Activated CD8-positive, alpha-beta T cell treated with anti-CD3 and anti-CD28 coated beads for 36 hours (primary cell): ENCODE measurements around the gene TMEM88. TPM values are rescaled to one million over a fixed set of nuclear protein-coding genes. Genes with fewer than 3 reads are reported as not detected.

Experiments
- ATAC-seq: fragments of 200-7000 bp; cut with Tn5 transposase; one replicate; pipeline ENCODE4 v1.10.0; 2021; ENCODE audit warnings: mild to moderate bottlenecking, moderate library complexity
- CTCF ChIA-PET: fragments of 350-600 bp; sonication (Branson Sonifier 250); formaldehyde crosslinking; loops from one replicate; lab custom pipeline; 2021; ENCODE audit warnings: antibody characterized with exemption; lab: Charles Lee
- POLR2A ChIA-PET: fragments of 350-600 bp; sonication (Branson Sonifier 250); formaldehyde crosslinking; loops from one replicate; lab custom pipeline; 2021; ENCODE audit warnings: antibody characterized with exemption; lab: Charles Lee
- DNase-seq: peaks from one replicate; pipeline ENCODE4 v3.0.0-alpha.2; 2020
- H3K27ac Mint-ChIP-seq: one replicate; pipeline ENCODE4 v1.8.0; 2021; ENCODE audit warnings: mild to moderate bottlenecking, mixed read lengths
- H3K27me3 Mint-ChIP-seq: one replicate; pipeline ENCODE4 v1.8.0; 2021; ENCODE audit warnings: mixed read lengths
- H3K36me3 Mint-ChIP-seq: one replicate; pipeline ENCODE4 v1.8.0; 2021; ENCODE audit warnings: low read depth, mixed read lengths
- H3K4me1 Mint-ChIP-seq: one replicate; pipeline ENCODE4 v1.8.0; 2021; ENCODE audit warnings: low read depth, mixed read lengths
- H3K4me3 Mint-ChIP-seq: one replicate; pipeline ENCODE4 v1.8.0; 2021; ENCODE audit warnings: mild to moderate bottlenecking, moderate library complexity, mixed read lengths
- H3K9me3 Mint-ChIP-seq: one replicate; pipeline ENCODE4 v1.8.0; 2021; ENCODE audit warnings: mixed read lengths
- CTCF ChIP-seq: fragments of 200-600 bp; IDR thresholded peaks from one replicate; pipeline ENCODE4 v1.8.0; 2022; ENCODE audit warnings: antibody characterized with exemption, mild to moderate bottlenecking
- intact Hi-C: fragments of 100-400 bp; cut with micrococcal nuclease; formaldehyde crosslinking; loops from one replicate; pipeline ENCODE4 v1.10.0; 2022
- total RNA-seq, 2 experiments: library from RNA; stranded (reverse); gene quantifications; one replicate each; pipeline ENCODE4 v1.2.3, GENCODE V29; 2021

The TMEM88 gene
- total RNA-seq, 2 experiments from 2014 or later, result 2.4 to 2.9 TPM

- DNase-seq, result no peak
- Mint-ChIP-seq H3K27ac (peak overlapping the region; percentile 38), H3K9me3 (no peaks in the 10 kb centered on the region), H3K36me3 (peaks cover 66% of the 10 kb centered on the region), H3K4me3 (no peak overlapping the region), H3K27me3 (no peaks in the 10 kb centered on the region), H3K4me1 (peaks cover 51% of the 10 kb centered on the region)
- ATAC-seq, result no peak
- intact Hi-C loops, result no loop called here
- ChIA-PET POLR2A (interaction anchor here (8.2 kb wide), 1 partner anchor 13 kb away, joined by 74 read pairs; the partner anchor contains the start of gene KDM6B), CTCF (interaction anchor here (3.5 kb wide), 1 partner anchor 15 kb away, joined by 49 read pairs; the partner anchor contains the start of gene KDM6B)
- TF ChIP-seq CTCF, result no peak
Observed at GRCh38 chr17:7848739-7849129, 6.1 kb upstream of the TMEM88 start.

GRCh38 chr17:7849130-7849750 is 5.6 kb upstream of the TMEM88 start:
- TF ChIP-seq CTCF, result no peak
- intact Hi-C loops, result no loop called here
- H3K9me3 Mint-ChIP-seq, result no peaks in the 10 kb centered on the region
- H3K27ac Mint-ChIP-seq, result peak overlapping the region; percentile 67
- ChIA-PET POLR2A (interaction anchor here (8.2 kb wide), 1 partner anchor 13 kb away, joined by 74 read pairs; the partner anchor contains the start of gene KDM6B), CTCF (interaction anchor here (3.5 kb wide), 1 partner anchor 15 kb away, joined by 49 read pairs; the partner anchor contains the start of gene KDM6B)
- no peaks in the 10 kb centered on the region for H3K27me3 Mint-ChIP-seq
- ATAC-seq (no peak), DNase-seq (no peak)
- H3K4me3 Mint-ChIP-seq, result no peak overlapping the region
- peaks cover 54% of the 10 kb centered on the region for H3K4me1 Mint-ChIP-seq
- peaks cover 67% of the 10 kb centered on the region for H3K36me3 Mint-ChIP-seq

GRCh38 chr17:7849751-7850504 is 4.9 kb upstream of the TMEM88 start:
- intact Hi-C loops, result loop anchor here (10.0 kb wide), 1 partner anchor 275 kb away; the partner anchor contains the start of gene CD68
- CTCF ChIA-PET, result interaction anchor here (1.0 to 3.5 kb wide), 6 partner anchors 10 to 207 kb away, joined by 4 to 49 read pairs (median 6); partner anchors contain the start of gene KDM6B
- peaks cover 54% of the 10 kb centered on the region for H3K4me1 Mint-ChIP-seq
- peak overlapping the region; percentile 76 for H3K4me3 Mint-ChIP-seq
- peak overlapping the region; percentile 67 for H3K27ac Mint-ChIP-seq
- H3K9me3 Mint-ChIP-seq, result no peaks in the 10 kb centered on the region
- no peak for ATAC-seq
- H3K36me3 Mint-ChIP-seq, result peaks cover 65% of the 10 kb centered on the region
- TF ChIP-seq CTCF, result no peak
- POLR2A ChIA-PET, result interaction anchor here (0.9 to 8.2 kb wide), 4 partner anchors 7 to 51 kb away, joined by 3 to 74 read pairs (median 5); partner anchors contain the start of gene KDM6B
- DNase-seq, result no peak
- H3K27me3 Mint-ChIP-seq, result no peaks in the 10 kb centered on the region

- POLR2A ChIA-PET, result interaction anchor here (0.9 to 8.2 kb wide), 4 partner anchors 8 to 50 kb away, joined by 3 to 74 read pairs (median 5); partner anchors contain the start of gene KDM6B
- ATAC-seq, result peak; percentile 2
Observed at GRCh38 chr17:7850701-7851437, 4.0 kb upstream of the TMEM88 start.

More at GRCh38 chr17:7850701-7851437, 4.0 kb upstream of the TMEM88 start:
- DNase-seq, result peak; percentile 3
- Mint-ChIP-seq H3K4me1 (peaks cover 56% of the 10 kb centered on the region), H3K27ac (peak overlapping the region; percentile 67), H3K27me3 (no peaks in the 10 kb centered on the region), H3K36me3 (peaks cover 60% of the 10 kb centered on the region), H3K4me3 (peak overlapping the region; percentile 76), H3K9me3 (no peaks in the 10 kb centered on the region)
- TF ChIP-seq CTCF, result no peak
- intact Hi-C loops, result loop anchor here (10.0 kb wide), 1 partner anchor 276 kb away; the partner anchor contains the start of gene CD68
- CTCF ChIA-PET, result interaction anchor here (0.7 to 3.5 kb wide), 13 partner anchors 8 to 206 kb away, joined by 3 to 49 read pairs (median 5); partner anchors contain the start of gene KDM6B
